Hindlimb muscle (tissue), 1 donor: ENCODE measurements around the gene OR2H2. TPM values are rescaled to one million over a fixed set of nuclear protein-coding genes. Genes with fewer than 3 reads are reported as not detected.

Source experiments
- DNase-seq: peaks from one replicate; pipeline ENCODE4 v3.0.0-alpha.2; 2013
- polyA plus RNA-seq: library from polyadenylated mRNA; unstranded; fragments of 120-200 nt; gene quantifications from one replicate; pipeline ENCODE4 v1.2.1, GENCODE V29; 2013; ENCODE audit not compliant: insufficient read length

The OR2H2 gene
- polyA plus RNA-seq, 1 donor = not detected

- no peak for DNase-seq
Measured at GRCh38 chr6:29631209-29631810, 46.4 kb downstream of the OR2H2 start.

DNA sequence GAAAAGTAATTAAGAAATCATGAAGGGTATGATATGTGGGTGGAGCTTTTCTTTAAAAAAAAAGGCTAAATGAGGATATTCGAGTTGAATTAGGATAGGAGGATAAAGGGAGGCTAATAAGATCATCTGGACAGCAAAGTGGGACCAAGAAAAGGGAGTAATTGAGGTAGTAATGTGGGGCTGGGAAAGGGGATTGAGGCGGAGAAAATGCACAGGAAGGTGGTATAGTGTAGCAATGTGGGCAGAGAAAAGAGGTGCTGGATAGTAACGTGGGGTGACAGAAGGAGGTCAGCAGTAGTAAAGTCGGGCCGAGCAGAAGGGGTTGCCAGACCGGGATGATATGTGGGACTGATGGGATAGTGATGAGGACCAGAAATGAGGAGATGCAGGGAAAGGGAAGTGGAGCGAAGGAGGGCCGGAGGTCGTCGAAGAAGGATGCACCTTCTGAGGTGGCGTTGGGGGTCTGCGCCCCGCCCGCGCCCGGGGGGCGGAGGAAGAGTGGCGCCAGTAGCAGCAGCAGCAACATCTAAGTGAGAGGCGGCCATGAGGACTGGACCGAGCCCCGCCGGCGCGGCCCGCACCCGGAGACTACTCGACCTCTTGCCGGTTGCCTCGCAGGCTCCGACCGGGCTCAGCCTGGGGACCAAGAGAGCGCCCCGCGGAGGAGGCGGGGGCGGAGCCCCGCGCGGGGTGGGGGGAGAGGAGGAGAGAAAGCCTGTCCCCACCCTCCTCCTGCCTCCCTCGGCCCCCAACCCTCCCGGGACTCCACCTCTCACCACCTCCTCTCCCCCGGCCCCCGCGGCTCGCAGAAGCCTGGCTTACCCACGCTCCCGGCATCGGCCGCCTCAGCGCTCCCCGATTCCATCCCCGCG, 47.2 kb downstream of the OR2H2 start:
- DNase-seq = peak; percentile 41

- DNase-seq = peak; percentile 92
Measured at GRCh38 chr6:29632789-29633533, 48.0 kb downstream of the OR2H2 start, which contains the start of gene GABBR1. Gene GABBR1 (minus strand): TSS chr6:29633183. CDS start chr6:29632385, 798 bp downstream.

DNA sequence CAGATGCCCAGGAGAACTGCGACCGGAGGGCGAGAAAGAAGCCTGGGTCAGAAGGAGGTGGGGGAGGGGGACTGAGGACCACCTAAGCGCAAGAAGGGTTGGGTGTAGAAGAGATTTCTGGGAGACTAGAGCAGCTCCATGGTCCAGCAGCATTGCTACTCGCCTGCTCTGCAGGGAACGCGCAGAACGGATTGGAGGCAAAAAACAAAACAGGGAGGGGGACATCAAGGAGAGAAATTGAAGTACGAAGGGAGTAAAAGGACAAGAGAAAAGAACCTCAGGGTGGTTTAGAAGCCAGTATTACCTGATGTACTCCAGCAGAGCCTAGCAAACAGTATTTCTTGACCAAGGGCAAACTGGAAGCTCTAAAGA, 48.6 kb downstream of the OR2H2 start:
- DNase-seq = peak; percentile 47

DNA sequence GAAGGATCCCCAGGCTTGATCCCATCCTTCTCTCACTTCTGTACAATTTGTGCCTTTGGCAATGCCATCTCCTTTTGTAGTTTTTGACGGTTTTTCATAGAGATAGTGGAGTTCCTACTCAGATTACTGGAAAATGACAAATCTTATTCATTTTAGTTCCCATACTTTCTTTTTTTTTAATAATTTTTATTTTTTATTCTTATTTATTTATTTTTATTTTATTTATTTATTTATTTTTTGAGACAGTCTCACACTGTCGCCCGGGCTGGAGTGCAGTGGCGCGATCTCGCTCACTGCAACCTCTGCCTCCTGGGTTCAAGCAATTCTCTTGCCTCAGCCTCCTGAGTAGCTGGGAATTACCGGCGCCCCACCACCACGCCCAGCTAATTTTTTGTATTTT, 52.3 kb downstream of the OR2H2 start:
- DNase-seq = no peak

Other genes with a start within 250 kb of the OR2H2 start
- not detected for gene OR5V1, start 216.3 kb upstream of the OR2H2 start, polyA plus RNA-seq
- not detected for gene OR12D3, start 209.8 kb upstream of the OR2H2 start, polyA plus RNA-seq
- not detected for gene OR12D2, start 189.5 kb upstream of the OR2H2 start, polyA plus RNA-seq
- not detected for gene OR12D1, start 170.2 kb upstream of the OR2H2 start, polyA plus RNA-seq
- gene OR10C1, start 145.8 kb upstream of the OR2H2 start, polyA plus RNA-seq = not detected
- not detected for gene OR11A1, start 128.1 kb upstream of the OR2H2 start, polyA plus RNA-seq
- not detected for gene OR2H1, start 128.0 kb upstream of the OR2H2 start, polyA plus RNA-seq
- not detected for gene MAS1L, start 97.2 kb upstream of the OR2H2 start, polyA plus RNA-seq
- gene UBD, start 25.4 kb upstream of the OR2H2 start, polyA plus RNA-seq = 0.25 TPM
- 31.1 TPM for gene GABBR1, start 48.1 kb downstream of the OR2H2 start, polyA plus RNA-seq
- gene MOG, start 72.0 kb downstream of the OR2H2 start, polyA plus RNA-seq = not detected
- gene ZFP57, start 96.0 kb downstream of the OR2H2 start, polyA plus RNA-seq = not detected
- gene HLA-F, start 138.3 kb downstream of the OR2H2 start, polyA plus RNA-seq = 10.0 TPM
- 0.39 TPM for gene HLA-G, start 242.7 kb downstream of the OR2H2 start, polyA plus RNA-seq